ENCODE measurements around the gene MNT.

- TF ChIP-seq, protein P1, sequence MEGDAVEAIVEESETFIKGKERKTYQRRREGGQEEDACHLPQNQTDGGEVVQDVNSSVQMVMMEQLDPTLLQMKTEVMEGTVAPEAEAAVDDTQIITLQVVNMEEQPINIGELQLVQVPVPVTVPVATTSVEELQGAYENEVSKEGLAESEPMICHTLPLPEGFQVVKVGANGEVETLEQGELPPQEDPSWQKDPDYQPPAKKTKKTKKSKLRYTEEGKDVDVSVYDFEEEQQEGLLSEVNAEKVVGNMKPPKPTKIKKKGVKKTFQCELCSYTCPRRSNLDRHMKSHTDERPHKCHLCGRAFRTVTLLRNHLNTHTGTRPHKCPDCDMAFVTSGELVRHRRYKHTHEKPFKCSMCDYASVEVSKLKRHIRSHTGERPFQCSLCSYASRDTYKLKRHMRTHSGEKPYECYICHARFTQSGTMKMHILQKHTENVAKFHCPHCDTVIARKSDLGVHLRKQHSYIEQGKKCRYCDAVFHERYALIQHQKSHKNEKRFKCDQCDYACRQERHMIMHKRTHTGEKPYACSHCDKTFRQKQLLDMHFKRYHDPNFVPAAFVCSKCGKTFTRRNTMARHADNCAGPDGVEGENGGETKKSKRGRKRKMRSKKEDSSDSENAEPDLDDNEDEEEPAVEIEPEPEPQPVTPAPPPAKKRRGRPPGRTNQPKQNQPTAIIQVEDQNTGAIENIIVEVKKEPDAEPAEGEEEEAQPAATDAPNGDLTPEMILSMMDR (IDR thresholded peaks at IDR 0.05; ENCODE audit: poor library complexity, severe bottlenecking), result no peak
- TF ChIP-seq, protein P2, sequence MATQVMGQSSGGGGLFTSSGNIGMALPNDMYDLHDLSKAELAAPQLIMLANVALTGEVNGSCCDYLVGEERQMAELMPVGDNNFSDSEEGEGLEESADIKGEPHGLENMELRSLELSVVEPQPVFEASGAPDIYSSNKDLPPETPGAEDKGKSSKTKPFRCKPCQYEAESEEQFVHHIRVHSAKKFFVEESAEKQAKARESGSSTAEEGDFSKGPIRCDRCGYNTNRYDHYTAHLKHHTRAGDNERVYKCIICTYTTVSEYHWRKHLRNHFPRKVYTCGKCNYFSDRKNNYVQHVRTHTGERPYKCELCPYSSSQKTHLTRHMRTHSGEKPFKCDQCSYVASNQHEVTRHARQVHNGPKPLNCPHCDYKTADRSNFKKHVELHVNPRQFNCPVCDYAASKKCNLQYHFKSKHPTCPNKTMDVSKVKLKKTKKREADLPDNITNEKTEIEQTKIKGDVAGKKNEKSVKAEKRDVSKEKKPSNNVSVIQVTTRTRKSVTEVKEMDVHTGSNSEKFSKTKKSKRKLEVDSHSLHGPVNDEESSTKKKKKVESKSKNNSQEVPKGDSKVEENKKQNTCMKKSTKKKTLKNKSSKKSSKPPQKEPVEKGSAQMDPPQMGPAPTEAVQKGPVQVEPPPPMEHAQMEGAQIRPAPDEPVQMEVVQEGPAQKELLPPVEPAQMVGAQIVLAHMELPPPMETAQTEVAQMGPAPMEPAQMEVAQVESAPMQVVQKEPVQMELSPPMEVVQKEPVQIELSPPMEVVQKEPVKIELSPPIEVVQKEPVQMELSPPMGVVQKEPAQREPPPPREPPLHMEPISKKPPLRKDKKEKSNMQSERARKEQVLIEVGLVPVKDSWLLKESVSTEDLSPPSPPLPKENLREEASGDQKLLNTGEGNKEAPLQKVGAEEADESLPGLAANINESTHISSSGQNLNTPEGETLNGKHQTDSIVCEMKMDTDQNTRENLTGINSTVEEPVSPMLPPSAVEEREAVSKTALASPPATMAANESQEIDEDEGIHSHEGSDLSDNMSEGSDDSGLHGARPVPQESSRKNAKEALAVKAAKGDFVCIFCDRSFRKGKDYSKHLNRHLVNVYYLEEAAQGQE (IDR thresholded peaks at IDR 0.05; ENCODE audit: borderline replicate concordance), result no peak
Measured at GRCh38 chr17:2361010-2361760, 39.7 kb downstream of the MNT start.

Data from neural cell (in vitro differentiated cells).